ENCODE measurements around the gene NUMA1.

The NUMA1 gene

DNA sequence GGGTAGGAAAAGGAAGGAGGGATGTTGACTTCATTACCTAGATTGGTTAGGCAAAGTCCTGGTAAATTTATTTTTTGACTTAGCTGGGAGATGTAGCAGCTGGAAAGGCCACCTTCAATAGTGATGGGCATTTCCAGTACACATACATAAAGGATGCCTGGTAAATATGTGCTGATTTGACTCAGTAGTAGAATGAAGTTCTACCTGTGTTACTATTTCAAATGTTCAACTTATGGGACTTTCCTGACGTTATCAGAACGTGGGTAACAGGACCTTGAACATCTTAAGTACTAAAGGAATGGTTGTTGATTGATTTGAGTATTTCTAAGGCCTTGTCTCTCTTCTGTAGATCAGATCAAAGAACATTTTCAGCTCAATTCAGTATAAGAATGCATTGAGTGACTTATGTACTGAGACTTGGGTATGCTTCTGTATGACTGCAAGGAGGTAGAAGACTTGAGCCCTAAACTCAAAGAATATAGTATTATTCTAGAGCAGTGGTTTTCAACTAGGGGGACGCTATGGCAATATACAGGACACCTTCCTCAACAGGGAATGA is 124.4 kb downstream of the NUMA1 start:
- H4K20me1 ChIP-seq, result peaks cover 0 to 67% (median 23%) of the 10 kb centered on the region in 11 experiments; a peak in 9 of 22 replicates
- H3K27me3 ChIP-seq, result no peaks in the 10 kb centered on the region
- no peak overlapping the region for H3K4me3 ChIP-seq
- TF ChIP-seq Cebpa-rat (IDR thresholded peaks at IDR 0.05), result no peak
- H3K27ac ChIP-seq, result no peak overlapping the region
- no peaks in the 10 kb centered on the region for H3K4me1 ChIP-seq
- peaks cover 6 to 11% (median 8%) of the 10 kb centered on the region in 11 experiments; a peak in 20 of 22 replicates for H3K9me3 ChIP-seq (replicated peaks in 1 of 11)
- H3K36me3 ChIP-seq, result peaks cover 13 to 40% (median 22%) of the 10 kb centered on the region in 11 experiments
- no peak overlapping the region for H3K9ac ChIP-seq
- H3K4me2 ChIP-seq, result no peak overlapping the region

Data from BLaER1 treated with 17β-estradiol and CSF1 and Interleukin-3, amounts not matched to agents 10 nM and 100 nM (cell line).